Lower lobe of right lung (tissue), 2 donors: ENCODE data around the gene SLX9. TPM values are rescaled to one million over a fixed set of nuclear protein-coding genes. Genes with fewer than 3 reads are reported as not detected.

Source experiments
- ATAC-seq, 2 donors: fragments of 200-7000 bp; cut with Tn5 transposase; one replicate each; pipeline ENCODE4 v1.9.1; 2020 to 2022; ENCODE audit warnings: mild to moderate bottlenecking in 2 of 2, moderate library complexity in 2 of 2
- DNase-seq: peaks from one replicate; pipeline ENCODE4 v3.0.0-alpha.2; 2020
- H3K27ac ChIP-seq: fragments of 200-600 bp; one replicate; pipeline ENCODE4 v1.8.0; 2022
- H3K27me3 ChIP-seq: fragments of 200-600 bp; one replicate; pipeline ENCODE4 v1.8.0; 2022; ENCODE audit warnings: low read depth
- H3K36me3 ChIP-seq: fragments of 200-600 bp; one replicate; pipeline ENCODE4 v1.8.0; 2022; ENCODE audit warnings: mild to moderate bottlenecking
- H3K4me1 ChIP-seq: fragments of 200-600 bp; one replicate; pipeline ENCODE4 v1.8.0; 2022
- H3K4me3 ChIP-seq: fragments of 200-600 bp; one replicate; pipeline ENCODE4 v1.8.0; 2022; ENCODE audit warnings: mild to moderate bottlenecking
- H3K9me3 ChIP-seq: fragments of 200-600 bp; one replicate; pipeline ENCODE4 v1.8.0; 2022
- CTCF ChIP-seq: fragments of 200-600 bp; IDR thresholded peaks from one replicate; pipeline ENCODE4 v1.8.0; 2022; ENCODE audit warnings: antibody characterized with exemption, mild to moderate bottlenecking
- intact Hi-C: fragments of 100-400 bp; cut with DNase I; formaldehyde crosslinking; loops from one replicate; pipeline ENCODE4 v1.11.0; 2022
- total RNA-seq: library from RNA; stranded (reverse); fragmentation: NEBNext Ultra II Directional; extraction: Animal tissue kit (Norgen Biotek cat#: 25700); gene quantifications from one replicate; pipeline ENCODE4 v1.2.1, GENCODE V29; 2021
- donor health status: DM: no; HTN: yes; CAD: no; lungs with severe emphysema.

SLX9 gene
- total RNA-seq, 1 donor from 2014 or later = 15.7 TPM

DNA sequence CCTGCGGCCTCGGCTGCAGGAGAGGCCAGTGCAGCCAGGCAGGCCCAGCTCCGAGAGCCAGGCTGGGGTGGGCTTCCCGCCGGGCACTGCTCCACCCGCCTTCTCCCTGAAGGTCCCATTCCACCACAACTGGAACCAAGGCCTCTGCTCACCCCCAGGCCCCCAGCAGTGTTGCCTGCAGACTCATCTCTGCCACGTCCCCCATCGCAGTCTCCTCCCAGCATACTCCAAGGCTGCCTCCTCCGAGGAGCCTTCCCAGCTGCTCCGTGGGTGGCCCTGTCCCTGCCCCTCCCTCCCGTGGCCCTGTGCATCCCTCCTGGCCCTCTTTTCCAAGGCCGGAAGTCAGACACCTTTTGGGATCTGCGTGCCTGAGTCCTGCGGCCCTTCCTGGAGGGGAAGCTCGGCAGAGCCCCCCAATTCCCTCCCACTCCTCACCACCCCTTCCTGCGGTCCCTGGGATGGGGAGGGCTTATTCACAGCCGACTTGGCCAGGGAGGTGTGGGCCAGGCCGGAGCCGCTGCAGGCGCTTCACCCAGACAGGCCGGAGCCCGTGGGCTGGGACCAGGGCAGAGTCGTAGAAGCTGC, 47.6 kb downstream of the SLX9 start:
- no peak for TF ChIP-seq CTCF

DNA sequence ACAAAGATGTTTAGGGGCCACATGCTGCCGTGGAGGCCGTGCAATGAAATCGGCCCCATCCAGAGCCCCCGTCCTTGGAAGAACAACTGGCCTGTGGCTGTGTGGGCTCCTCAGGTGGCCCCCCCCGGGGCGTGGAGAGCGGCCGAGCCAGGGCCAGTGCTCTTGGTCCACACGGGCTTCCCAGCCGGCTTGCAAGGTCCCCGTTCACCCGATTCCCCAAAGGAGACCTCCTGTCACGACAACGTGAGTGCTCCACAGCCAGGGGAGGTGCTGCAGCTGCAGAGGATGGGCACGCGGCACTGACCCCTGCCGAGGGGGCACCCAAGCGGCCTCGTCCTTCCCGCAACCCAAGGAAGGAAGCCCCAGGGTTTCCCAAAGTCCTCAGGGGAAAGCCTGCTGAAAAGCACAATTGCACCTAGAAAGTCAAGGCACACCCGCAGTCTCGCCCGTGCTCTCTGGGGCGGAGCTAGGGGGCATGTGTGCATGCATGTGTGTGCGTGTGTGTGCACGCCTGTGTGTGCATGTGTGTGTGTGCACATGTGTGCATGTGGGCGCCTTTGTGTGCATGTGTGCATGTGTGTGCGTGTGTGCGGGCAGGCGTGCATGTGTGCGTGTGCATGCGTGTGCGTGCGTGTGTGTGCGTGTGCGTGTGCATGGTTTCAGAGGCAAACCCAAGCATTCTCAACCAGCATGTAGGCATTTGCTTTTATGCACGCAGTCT, 48.2 kb downstream of the SLX9 start:
- no peaks in the 10 kb centered on the region for H3K9me3 ChIP-seq
- no peak overlapping the region for H3K4me3 ChIP-seq
- H3K4me1 ChIP-seq = peaks cover 6% of the 10 kb centered on the region
- H3K27me3 ChIP-seq = no peaks in the 10 kb centered on the region
- TF ChIP-seq CTCF = no peak
- no peak overlapping the region for H3K27ac ChIP-seq
- peak; percentile 39 for DNase-seq
- H3K36me3 ChIP-seq = no peaks in the 10 kb centered on the region
- intact Hi-C loops = no loop called here
- ATAC-seq = no peak

More for the DNA sequence above, 47.6 kb downstream of the SLX9 start:
- Histone ChIP-seq H3K4me3 (no peak overlapping the region), H3K4me1 (peaks cover 6% of the 10 kb centered on the region), H3K36me3 (no peaks in the 10 kb centered on the region), H3K27ac (no peak overlapping the region), H3K9me3 (no peaks in the 10 kb centered on the region), H3K27me3 (no peaks in the 10 kb centered on the region)
- intact Hi-C loops = no loop called here
- DNase-seq (peak; percentile 32), ATAC-seq (no peak)

DNA sequence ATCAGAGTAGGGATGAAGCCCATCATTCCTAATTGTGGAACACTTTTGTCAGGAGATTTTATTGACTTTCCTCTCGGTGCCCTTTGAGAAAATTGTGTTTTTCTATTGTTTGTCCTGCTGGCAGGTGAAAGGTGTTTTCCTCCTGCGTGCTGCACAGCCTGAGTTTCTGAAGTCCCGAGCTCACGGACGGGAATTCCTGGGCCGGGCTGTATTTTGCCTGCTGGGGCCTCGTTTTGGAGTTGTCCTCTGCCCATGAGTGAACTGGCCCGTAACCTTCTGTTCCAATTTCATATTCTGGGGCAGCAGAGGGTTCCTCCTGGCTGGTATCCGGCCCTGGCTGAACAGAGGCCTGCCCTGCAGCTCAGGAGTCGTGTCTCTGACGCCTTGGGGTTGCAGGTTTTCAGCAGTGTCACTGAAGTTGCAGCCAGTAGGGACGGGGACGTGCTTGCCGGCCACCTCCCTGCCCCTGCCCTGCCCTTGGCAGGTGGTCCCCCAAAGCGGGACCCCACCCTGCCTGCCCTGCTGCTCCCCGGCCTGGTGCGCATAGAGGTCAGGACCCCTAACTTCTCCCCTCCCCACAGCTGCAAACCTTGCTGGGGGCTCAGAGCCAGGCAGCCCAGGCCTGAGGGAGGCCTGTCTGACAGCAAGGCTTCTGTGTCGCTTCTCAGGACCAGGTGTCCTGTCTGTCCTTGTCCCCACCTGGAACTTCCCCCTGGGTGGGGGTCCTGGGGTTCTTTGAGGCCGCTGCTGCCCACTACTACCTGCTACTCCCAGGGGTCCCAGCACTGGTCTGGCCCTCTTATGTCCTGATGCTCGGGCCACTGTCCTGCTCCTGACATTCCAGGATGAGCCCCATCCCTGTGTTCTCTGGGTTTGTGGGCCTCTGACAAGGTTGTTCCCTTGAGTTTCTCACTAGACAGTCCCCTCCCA, 49.0 kb downstream of the SLX9 start:
- DNase-seq (peak; percentile 30), ATAC-seq (no peak)
- H3K4me1 ChIP-seq = peaks cover 6% of the 10 kb centered on the region
- H3K27ac ChIP-seq = no peak overlapping the region
- no peak overlapping the region for H3K4me3 ChIP-seq
- no peaks in the 10 kb centered on the region for H3K36me3 ChIP-seq
- H3K9me3 ChIP-seq = no peaks in the 10 kb centered on the region
- no peak for TF ChIP-seq CTCF
- no peaks in the 10 kb centered on the region for H3K27me3 ChIP-seq
- intact Hi-C loops = no loop called here

GRCh38 chr21:44989537-44989886, 49.7 kb downstream of the SLX9 start:
- TF ChIP-seq CTCF = no peak
- intact Hi-C loops = no loop called here
- no peak for ATAC-seq
- Histone ChIP-seq H3K4me1 (peaks cover 6% of the 10 kb centered on the region), H3K27ac (no peak overlapping the region), H3K9me3 (no peaks in the 10 kb centered on the region), H3K27me3 (no peaks in the 10 kb centered on the region), H3K4me3 (no peak overlapping the region), H3K36me3 (no peaks in the 10 kb centered on the region)
- DNase-seq = peak; percentile 45

- Histone ChIP-seq H3K4me1 (peaks cover 6% of the 10 kb centered on the region), H3K4me3 (no peak overlapping the region), H3K36me3 (no peaks in the 10 kb centered on the region), H3K27me3 (no peaks in the 10 kb centered on the region), H3K27ac (no peak overlapping the region), H3K9me3 (no peaks in the 10 kb centered on the region)
- TF ChIP-seq CTCF = no peak
- DNase-seq = peak; percentile 45
- ATAC-seq = no peak
- intact Hi-C loops = no loop called here
Observed at GRCh38 chr21:44989943-44990780, 50.3 kb downstream of the SLX9 start.
